ENCODE measurements around the gene GPAM.

The GPAM gene

GRCh38 chr10:112185959-112186358 is 2.4 kb upstream of the GPAM start:
- in situ Hi-C loops (cut with MboI; ENCODE audit: low sequenced_read_pairs), result no loop called here

GRCh38 chr10:112184379-112184778 is 814 bp upstream of the GPAM start:
- in situ Hi-C loops (cut with MboI; ENCODE audit: low sequenced_read_pairs), result no loop called here

GRCh38 chr10:112184052-112184371 is 447 bp upstream of the GPAM start:
- in situ Hi-C loops (cut with MboI; ENCODE audit: low sequenced_read_pairs), result no loop called here

GRCh38 chr10:112182784-112183328 is 709 bp downstream of the GPAM start:
- in situ Hi-C loops (cut with MboI; ENCODE audit: low sequenced_read_pairs), result no loop called here

GRCh38 chr10:112177247-112177646 is 6.3 kb downstream of the GPAM start:
- in situ Hi-C loops (cut with MboI; ENCODE audit: low sequenced_read_pairs), result no loop called here

GRCh38 chr10:112176543-112176942 is 7.0 kb downstream of the GPAM start:
- in situ Hi-C loops (cut with MboI; ENCODE audit: low sequenced_read_pairs), result no loop called here

- in situ Hi-C loops (cut with MboI; ENCODE audit: low sequenced_read_pairs), result no loop called here
Measured at GRCh38 chr10:112175409-112175808, 8.2 kb downstream of the GPAM start.

- in situ Hi-C loops (cut with MboI; ENCODE audit: low sequenced_read_pairs), result no loop called here
Measured at GRCh38 chr10:112173206-112173605, 10.4 kb downstream of the GPAM start.

GRCh38 chr10:112168733-112169132 is 14.8 kb downstream of the GPAM start:
- in situ Hi-C loops (cut with MboI; ENCODE audit: low sequenced_read_pairs), result no loop called here

- in situ Hi-C loops (cut with MboI; ENCODE audit: low sequenced_read_pairs), result no loop called here
Measured at GRCh38 chr10:112166800-112167199, 16.8 kb downstream of the GPAM start.

- in situ Hi-C loops (cut with MboI; ENCODE audit: low sequenced_read_pairs), result no loop called here
Measured at GRCh38 chr10:112161757-112162518, 21.6 kb downstream of the GPAM start.

GRCh38 chr10:112160834-112161233 is 22.7 kb downstream of the GPAM start:
- in situ Hi-C loops (cut with MboI; ENCODE audit: low sequenced_read_pairs), result no loop called here

- in situ Hi-C loops (cut with MboI; ENCODE audit: low sequenced_read_pairs), result no loop called here
Measured at GRCh38 chr10:112159469-112159868, 24.1 kb downstream of the GPAM start.

- in situ Hi-C loops (cut with MboI; ENCODE audit: low sequenced_read_pairs), result no loop called here
Measured at GRCh38 chr10:112151524-112152039, 32.0 kb downstream of the GPAM start.

- in situ Hi-C loops (cut with MboI; ENCODE audit: low sequenced_read_pairs), result no loop called here
Measured at GRCh38 chr10:112148331-112148730, 35.2 kb downstream of the GPAM start.

- in situ Hi-C loops (cut with MboI; ENCODE audit: low sequenced_read_pairs), result no loop called here
Measured at GRCh38 chr10:112146799-112147198, 36.8 kb downstream of the GPAM start.

- in situ Hi-C loops (cut with MboI; ENCODE audit: low sequenced_read_pairs), result no loop called here
Measured at GRCh38 chr10:112145263-112145662, 38.3 kb downstream of the GPAM start.

- in situ Hi-C loops (cut with MboI; ENCODE audit: low sequenced_read_pairs), result no loop called here
Measured at GRCh38 chr10:112143420-112143819, 40.1 kb downstream of the GPAM start.

- in situ Hi-C loops (cut with MboI; ENCODE audit: low sequenced_read_pairs), result no loop called here
Measured at GRCh38 chr10:112141292-112141691, 42.3 kb downstream of the GPAM start.

- in situ Hi-C loops (cut with MboI; ENCODE audit: low sequenced_read_pairs), result no loop called here
Measured at GRCh38 chr10:112140110-112140970, 43.2 kb downstream of the GPAM start.

- in situ Hi-C loops (cut with MboI; ENCODE audit: low sequenced_read_pairs), result no loop called here
Measured at GRCh38 chr10:112139176-112139575, 44.4 kb downstream of the GPAM start.
